Measurements from ENCODE around the gene GIMAP4.
"Not testable (repeated sequence)": the region's sequence is repeated elsewhere in the genome, so short reads cannot be mapped to it uniquely, and the experiment has no call there.

The GIMAP4 gene

DNA sequence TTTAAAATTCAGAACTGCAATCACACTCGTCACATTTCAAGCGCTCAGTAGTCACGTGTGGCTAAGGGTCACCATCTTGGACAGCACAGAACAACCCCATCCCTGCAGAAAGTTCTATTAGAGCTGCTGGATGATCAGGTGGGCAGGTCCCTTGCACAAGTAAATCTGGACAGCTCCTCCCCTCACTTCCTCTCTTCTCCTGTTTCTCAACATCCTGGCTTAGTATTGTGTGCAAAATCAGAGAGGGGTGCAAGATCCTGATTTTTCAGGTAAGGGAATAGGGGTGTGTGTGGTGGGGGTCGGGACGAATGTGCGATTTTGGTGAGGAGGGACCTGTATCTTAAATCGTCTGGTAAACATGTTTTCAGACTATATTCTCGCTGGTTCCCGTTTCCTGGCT lies at the start of gene GIMAP4:
Gene GIMAP4, plus strand, starts transcription at position 222 of the 400 bp plus-strand sequence. CDS start 2,512 bp downstream, outside the sequence.
- no peak for DNase-seq

DNA sequence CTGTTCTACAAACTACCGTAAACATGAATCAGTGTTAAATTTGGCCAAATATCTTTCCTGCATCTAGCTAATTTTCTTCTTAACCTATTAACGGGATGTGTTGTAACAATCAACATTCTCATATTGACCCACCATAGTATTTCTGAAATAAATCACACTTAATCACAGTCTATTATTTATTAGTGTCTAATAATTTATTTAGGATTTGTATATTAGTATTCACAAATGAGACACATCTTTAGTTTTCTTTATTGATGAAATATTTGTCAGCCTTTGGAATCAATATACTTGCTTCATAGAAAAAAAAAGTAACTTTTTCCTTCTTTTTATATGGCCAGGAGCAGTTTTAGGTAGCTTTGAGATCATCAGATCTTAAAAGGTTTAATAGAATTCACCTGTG lies 47.9 kb upstream of the GIMAP4 start:
- DNase-seq: no peak

DNA sequence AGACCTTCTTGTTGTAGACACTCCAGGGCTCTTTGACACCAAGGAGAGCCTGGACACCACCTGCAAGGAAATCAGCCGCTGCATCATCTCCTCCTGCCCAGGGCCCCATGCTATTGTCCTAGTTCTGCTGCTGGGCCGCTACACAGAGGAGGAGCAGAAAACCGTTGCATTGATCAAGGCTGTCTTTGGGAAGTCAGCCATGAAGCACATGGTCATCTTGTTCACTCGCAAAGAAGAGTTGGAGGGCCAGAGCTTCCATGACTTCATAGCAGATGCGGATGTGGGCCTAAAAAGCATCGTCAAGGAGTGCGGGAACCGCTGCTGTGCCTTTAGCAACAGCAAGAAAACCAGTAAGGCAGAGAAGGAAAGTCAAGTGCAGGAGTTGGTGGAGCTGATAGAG lies 47.0 kb upstream of the GIMAP4 start:
- no peak for DNase-seq

DNA sequence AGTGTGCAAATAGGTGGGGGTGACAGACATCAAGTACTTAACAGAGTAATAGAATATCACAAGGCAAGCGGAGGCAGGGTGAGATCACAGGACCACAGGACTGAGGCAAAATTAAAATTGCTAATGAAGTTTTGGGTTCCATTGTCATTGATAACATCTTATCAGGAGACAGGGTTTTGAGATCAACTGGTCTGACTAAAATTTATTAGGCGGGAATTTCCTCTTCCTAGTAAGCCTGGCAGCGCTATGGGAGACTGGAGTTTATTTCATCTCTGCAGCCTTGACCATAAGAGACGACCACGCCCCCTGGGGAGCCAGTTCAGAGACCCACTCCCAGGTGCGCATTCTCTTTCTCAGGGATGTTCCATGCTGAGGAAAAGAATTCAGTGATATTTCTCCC lies 44.3 kb upstream of the GIMAP4 start:
- DNase-seq: not testable (repeated sequence)

DNA sequence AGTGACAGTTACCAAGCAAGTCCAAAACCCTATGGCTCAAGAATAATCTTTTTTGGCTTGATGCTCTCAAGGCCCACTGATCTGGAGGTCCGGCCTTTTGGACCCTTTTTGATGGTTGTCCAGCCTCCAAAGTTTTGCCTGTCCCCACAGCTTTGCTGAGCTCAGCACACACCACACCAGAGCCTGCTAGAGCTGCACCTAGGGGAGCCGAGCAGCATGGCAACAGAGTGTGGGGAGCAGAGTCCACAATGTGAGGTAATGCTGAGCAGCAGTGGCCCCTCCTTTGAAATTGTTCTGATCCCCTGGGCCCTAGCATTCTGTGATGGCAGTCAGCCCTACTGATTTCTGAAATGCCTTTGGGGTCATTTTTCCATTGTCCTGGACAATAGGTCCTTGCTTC lies 43.2 kb upstream of the GIMAP4 start:
- DNase-seq: no peak

DNA sequence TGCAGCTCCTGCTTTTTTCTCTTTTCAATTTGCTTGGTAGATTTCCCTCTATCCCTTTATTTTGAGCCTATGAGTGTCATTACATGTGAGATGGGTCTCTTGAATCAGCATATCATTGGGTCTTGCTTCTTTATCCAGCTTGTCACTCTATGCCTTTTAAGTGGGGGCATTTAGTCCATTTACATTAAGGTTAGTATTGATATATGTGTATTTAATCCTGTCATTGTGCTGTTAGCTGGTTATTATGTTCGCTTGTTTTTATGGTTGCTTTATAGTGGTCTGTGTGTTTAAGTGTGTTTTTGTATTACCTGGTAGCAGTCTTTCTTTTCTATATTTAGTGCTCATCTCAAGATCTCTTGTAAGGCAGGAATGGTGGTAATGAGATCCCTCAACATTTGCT lies 35.5 kb upstream of the GIMAP4 start:
- no peak for DNase-seq

DNA sequence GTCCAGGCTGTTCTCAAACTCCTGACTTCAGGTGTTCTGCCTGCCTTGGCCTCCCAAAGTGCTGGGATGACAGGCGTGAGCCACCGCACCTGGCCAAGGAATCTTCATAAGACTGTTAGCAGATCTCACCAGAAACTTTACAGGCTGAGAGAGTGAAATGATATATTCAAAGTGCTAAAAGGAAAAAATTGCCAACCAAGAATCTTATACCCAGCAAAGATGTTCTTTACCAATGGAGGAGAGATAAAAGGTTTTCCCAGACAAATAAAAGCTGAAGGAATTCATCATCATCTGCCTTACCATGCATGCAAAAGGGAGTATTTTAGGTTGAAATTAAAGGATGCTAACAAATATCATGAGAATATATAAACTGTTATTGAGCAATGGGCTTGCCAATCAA lies 28.9 kb upstream of the GIMAP4 start:
- DNase-seq: no peak

DNA sequence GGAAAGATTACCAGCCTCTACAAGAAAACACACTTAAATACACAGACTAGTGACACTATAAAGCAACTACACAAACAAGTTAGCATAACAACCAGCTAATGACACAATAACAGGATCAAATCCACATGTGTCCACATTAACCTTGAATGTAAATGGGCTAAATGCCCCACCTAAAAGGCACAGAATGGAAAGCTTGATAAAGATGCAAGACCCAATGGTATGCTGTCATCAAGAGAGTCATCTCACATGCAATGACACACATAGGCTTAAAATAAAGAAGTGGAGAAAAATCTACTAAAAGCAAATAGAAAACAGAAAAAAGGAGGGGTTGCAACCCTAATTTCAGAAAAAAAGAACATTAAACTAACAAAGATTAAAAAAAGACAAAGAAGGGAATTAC lies 14.0 kb upstream of the GIMAP4 start:
- no peak for DNase-seq

DNA sequence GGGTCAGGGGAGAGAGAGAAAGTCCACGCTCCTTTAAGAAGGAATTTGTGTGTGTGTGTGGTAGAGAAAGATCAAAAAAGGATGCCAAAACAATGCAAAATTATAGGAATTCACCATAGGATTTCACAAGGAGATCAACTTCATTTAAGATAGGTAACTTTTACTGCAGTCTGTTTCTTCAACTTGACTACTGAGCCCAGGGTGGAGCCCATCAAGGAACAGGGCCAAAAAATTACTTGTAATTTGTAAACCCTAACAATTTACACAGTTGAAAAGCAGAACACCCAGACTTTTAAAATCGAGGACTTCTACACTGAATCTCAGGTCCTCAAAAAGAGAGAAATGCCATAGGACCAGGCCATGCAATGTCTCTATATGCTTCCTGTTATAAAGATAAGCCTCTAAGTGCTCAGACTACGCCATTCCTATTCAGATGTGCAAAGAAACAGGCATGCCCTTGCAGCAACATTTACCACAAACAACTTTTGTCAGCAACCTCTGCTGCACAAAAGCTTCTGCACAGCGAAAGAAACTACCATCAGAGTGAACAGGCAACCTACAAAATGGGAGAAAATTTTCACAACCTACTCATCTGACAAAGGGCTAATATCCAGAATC lies 10.6 kb upstream of the GIMAP4 start:
- no peak for DNase-seq

DNA sequence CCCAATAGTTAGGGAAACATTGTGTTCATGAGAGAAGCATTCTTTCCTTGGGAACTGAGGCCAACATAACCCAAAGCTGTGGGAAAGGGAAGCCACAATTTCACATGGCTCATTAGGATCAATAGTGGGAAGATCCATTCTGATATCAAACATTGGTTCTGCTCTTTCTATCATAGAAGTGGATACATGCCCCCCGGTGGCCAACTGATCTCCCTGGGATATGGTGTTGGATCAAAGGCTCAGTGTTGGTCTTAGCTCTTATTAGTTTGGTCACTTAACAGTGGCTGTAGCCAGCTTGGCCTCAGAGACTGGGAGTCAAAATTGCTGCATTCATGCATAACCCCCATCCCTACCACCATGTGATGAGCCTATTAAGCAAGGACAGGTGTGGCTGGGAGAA lies 6.7 kb upstream of the GIMAP4 start:
- DNase-seq: no peak

DNA sequence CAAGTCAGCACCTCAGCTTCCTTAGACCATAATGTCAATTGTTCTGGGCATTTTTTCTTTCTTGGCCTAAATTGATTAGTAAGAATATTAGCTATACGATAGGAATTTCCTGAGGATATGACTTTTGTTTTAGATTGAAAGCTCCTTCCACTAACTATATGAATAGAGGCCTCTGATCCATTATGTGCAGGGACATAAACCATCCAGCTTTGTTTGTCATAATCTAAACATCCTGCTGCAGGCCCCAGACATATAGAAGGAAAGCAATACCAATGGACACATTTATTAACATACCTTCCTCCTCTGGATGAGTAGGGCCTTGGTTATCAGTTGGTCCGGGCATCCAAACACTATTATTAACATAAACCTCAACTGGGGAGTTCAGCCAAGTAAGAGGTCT lies 4.3 kb upstream of the GIMAP4 start:
- DNase-seq: no peak

DNA sequence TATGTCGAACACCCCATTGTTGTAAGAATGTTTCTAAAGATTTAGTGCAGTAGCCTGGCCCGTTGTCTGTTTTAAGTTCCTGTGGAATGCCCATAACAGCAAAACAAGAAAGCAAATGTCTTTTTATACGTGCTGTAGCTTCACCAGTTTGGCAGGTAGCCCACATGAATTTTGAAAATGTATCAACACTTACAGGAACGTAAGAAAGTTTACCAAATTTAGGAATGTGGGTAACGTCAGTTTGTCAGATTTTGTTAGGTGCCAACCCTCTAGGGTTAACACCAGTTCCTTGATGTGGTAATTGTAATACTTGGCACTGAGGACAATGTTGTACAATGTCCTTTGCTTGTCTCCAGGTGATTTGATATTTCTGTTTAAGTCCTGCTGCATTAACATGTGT lies 3.2 kb upstream of the GIMAP4 start:
- no peak for DNase-seq

DNA sequence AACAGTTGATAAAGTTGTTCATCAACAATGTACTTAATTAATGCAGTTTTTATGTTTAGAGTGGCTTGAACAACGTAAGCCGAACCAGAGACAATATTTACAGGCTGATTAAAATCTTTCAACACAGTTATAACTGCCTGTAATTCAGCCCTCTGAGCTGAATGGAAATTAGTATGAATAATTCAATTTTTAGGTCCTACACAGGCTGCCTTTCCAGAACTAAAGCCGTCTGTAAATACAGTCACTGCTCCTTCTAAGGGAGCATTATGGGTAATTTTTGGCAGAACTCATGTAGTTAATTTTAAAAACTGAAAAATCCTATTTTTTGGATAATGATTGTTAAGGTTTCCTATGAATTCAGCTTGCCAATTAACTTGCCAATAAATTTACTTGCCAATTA lies 2.6 kb upstream of the GIMAP4 start:
- DNase-seq: no peak

DNA sequence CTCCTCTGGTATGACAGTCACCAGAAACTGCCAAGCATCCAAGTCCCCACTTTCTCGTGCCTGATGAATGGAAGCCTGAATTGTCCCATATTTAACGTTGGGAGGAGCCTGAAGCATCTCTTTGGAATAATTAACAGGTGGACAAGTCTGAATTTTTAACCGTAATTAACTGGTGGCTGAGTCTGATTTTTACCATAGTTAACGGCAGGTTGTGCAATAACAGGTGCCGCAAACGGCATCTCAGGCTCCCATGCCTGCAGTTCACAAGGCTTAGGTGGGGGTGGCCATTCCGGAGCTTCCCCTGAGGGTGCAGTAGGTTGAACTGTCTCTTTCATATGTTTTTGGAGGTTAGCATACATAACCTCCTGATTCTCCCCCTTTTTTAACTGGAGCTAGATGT lies 2.0 kb upstream of the GIMAP4 start:
- no peak for DNase-seq

DNA sequence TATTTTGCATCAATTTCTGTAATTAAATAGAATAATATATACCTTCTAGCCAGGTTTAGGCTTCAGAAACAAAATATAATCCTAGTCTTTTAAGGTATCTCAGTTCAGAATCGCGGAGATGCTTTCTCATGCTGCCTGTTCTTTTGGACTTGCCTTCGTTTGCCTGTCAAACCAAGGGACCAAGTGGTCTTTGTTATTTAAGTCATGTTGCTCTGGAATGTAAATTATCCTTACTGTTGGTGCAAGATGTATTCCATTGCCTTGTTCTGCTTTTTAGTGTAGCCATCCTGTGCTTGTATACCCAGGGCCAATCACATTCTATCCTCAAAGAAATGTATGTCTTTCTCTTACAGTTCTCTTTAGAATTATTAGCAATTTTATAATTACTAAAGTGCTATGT lies 1.1 kb upstream of the GIMAP4 start:
- no peak for DNase-seq

DNA sequence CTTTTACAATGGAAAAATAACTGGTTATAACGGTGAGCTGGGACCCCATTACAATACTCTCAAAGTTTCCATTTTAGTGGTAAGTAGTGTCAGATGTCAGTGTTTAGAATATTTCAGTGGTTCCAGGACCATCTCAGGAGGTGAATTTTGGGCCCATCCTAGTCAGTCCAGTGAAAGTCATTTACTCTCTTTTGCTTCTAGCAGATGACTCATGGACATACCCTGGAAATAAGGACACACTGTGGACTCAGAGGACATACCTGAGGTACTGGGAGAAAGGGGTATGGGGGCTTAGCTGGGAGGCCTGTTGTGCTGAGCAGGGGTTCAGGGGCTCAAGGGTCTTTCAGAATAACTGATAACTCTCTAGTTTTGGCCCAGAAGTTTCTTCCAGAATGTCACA lies 618 bp upstream of the GIMAP4 start:
- no peak for DNase-seq

DNA sequence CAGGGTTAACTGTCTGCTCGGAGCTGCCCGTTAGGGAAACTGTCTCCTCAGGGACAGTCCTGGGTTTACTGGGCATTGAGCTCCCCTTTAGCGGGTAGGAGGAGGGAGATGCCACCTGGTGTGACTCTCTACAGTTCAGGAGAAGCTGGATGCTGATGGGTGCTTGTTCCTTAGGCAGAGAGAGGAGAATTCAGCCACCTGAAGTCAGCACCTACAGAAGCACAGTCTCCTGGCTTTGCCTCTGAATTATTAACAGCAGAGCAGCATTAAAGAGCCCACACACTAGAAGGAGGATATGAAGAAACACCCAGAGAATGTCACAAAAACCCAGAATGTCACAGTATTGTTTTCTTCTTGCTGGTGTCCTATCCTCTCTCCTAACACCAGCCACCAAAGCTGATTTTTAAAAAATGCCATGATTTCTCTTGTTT lies 696 bp downstream of the GIMAP4 start:
- no peak for DNase-seq

DNA sequence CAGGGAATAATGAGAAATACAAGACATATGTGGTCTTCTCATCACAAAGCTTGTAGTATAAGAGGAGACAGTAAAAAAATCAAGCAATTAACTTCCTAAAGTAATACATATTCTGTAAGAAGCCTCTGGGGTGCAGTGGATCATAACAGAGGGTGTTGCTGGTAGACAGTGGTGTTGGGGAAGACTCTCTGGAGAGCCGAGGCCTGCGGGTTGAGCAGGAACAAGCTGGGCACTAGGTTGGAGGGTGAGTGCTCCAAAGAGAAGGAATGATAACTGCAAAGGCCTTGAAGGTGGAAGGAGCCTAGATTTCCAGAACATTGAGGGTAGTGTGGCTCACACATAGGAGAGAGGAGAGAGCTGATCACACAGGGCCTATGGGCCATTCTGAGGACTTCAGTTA lies 1.5 kb downstream of the GIMAP4 start:
- DNase-seq: no peak

DNA sequence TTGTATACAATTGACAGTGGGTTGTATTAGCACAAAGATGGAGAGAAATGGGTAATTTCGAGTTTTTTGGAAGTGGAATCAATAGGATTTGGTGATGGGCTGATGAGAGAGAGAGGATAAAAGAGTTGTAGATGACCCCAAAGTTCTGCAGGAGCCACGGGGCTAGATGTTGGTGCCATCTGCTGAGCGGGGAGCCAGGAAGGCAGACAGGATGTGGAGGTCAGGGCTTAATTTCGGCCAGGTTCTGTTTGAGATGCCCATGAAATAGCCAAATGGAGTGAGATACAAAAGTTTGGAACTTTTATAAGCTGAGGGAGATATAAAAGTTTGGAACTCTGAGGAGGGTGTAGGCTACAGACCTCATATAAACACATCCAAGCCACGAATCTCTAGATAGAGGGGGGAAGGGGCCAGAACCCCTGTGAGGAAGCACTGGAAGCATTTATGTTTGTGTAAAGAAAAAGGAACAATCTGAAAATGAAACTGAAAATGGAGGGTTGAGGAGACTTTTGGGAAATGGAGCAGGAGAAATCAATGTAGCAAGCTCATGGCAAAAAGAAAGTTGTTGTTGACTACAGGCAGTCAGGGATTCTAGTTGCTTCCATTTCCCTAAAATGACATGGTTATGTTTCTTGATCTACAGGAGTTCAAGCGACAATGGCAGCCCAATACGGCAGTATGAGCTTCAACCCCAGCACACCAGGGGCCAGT lies 2.2 kb downstream of the GIMAP4 start:
- DNase-seq: no peak

DNA sequence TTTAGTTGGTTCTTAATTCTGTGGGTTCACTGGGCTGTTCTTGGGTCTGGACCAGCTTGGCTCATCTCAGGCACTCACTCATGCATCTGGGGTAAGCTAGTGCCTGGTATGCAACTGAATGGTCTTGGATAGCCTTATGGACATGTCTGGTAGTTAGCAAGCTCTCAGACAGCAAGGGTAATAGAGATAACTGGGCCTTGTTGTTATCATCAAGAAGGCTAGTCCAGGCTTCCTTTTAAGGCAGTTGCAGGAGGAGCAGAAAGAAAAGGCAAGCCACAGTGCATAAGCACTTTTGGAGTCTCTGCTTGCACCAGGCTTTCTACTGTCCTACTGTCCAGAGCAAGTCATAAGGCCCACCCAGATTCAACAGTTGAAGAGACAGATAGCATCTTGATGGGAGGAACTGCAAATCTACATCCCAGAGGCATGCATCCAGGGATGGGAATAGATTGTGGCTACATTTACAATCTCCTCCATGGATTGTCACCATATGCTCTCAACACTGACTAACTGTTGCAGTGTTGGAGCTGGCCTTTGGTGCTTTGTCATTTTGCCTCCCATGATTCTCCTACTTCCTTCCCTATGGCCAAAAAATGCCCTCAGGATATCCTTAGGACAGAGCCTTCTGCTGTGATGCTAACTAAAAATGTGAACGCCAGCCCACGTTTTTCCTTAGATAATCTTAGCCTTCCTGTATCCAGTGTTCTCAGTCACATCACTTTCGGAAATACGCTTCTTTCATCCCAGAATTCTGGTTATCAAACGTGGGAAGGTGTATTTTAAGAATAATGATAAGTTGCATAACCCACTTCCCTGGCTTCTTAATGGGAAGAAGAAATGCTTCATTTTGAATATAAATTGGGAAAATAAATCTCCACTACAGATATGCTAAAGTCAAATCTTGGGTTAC lies 3.6 kb downstream of the GIMAP4 start:
- DNase-seq: no peak

DNA sequence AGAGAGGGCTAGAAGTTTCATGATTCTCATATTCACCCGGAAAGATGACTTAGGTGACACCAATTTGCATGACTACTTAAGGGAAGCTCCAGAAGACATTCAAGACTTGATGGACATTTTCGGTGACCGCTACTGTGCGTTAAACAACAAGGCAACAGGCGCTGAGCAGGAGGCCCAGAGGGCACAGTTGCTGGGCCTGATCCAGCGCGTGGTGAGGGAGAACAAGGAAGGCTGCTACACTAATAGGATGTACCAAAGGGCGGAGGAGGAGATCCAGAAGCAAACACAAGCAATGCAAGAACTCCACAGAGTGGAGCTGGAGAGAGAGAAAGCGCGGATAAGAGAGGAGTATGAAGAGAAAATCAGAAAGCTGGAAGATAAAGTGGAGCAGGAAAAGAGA lies 5.3 kb downstream of the GIMAP4 start:
- no peak for DNase-seq

DNA sequence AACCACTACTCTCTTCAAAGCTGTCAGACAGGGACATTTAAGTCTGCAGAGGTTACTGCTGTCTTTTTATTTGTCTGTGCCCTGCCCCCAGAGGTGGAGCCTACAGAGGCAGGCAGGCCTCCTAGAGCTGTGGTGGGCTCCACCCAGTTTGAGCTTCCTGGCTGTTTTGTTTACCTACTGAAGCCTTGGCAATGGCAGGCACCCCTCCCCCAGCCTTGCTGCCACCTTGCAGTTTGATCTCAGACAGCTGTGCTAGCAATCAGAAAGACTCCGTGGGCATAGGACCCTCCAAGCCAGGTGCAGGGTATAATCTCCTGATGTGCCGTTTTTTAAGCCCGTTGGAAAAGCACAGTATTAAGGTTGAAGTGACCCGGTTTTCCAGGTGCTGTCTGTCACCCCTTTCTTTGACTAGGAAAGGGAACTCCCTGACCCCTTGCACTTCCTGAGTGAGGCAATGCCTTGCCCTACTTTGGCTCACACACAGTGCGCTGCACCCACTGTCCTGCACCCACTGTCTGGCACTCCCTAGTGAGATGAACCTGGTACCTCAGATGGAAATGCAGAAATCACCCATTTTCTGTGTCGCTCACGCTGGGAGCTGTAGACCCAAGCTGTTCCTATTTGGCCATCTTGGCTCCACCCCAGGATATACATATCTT lies 12.9 kb downstream of the GIMAP4 start:
- DNase-seq: not testable (repeated sequence)

DNA sequence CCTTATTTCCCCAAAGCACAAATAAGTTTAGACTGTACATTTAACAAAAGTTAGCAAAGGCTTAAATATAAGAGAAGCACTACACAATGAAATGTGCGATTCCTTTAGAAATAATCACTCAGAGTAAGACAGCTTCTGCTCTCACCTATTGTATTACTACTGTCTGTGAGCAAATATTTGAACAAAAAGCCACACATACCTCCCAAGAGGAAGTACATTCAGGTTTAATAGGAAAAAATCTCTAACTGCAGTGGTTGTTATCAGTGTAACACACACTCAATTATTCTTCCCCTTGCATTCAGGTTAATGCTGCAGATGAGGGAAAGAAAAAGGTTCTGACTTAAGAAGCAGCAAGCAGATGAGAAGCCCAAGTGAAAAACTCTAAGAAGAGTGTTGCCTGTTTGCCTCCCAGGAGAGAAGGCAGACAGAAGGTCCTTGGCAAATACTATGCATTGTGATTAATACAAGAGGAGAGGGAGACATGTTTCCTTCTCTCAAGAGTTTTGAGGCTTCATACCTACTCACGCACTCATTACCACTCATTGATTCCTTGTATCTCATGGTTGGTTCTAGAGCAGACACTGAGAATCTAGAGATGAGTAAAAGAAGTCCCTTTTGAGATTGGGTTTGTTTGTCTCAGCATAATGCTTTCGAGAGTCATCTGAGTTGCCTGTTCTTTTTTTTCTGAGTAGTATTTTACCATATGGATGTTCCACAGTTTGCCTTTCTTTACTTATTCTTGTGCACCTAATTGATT lies 13.6 kb downstream of the GIMAP4 start:
- no peak for DNase-seq
